ENCODE measurements around the gene PPM1H.

PPM1H gene

DNA sequence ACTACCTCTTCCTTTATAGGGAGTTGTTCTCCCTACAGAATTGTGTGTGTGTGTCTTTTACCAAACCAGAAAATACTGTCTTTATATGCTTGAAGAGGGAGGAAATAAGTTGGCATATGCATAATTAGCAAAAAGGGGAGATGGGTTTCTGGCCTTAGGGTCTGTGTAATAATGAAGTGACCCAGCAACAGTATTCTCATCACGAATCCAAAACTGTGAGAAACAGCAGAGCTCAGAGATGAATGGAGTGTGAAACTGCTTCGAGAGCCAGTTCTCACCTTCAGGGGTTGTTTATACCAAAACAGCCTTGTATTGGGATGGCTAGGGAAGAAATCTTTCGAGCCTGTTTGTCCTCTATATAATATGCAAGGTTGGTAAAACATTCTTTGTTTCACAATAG is 240.8 kb downstream of the PPM1H start:
- Histone ChIP-seq H3K27me3 (replicated peaks; ENCODE audit: control insufficient read depth, insufficient read depth, low read length) (no peaks in the 10 kb centered on the region), H3K36me3 (ENCODE audit: control insufficient read depth, insufficient read depth, low read length) (no peaks in the 10 kb centered on the region), H3K4me3 (replicated peaks; ENCODE audit: low read depth, low read length) (no peak overlapping the region)
- TF ChIP-seq, protein P1, sequence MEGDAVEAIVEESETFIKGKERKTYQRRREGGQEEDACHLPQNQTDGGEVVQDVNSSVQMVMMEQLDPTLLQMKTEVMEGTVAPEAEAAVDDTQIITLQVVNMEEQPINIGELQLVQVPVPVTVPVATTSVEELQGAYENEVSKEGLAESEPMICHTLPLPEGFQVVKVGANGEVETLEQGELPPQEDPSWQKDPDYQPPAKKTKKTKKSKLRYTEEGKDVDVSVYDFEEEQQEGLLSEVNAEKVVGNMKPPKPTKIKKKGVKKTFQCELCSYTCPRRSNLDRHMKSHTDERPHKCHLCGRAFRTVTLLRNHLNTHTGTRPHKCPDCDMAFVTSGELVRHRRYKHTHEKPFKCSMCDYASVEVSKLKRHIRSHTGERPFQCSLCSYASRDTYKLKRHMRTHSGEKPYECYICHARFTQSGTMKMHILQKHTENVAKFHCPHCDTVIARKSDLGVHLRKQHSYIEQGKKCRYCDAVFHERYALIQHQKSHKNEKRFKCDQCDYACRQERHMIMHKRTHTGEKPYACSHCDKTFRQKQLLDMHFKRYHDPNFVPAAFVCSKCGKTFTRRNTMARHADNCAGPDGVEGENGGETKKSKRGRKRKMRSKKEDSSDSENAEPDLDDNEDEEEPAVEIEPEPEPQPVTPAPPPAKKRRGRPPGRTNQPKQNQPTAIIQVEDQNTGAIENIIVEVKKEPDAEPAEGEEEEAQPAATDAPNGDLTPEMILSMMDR (IDR thresholded peaks at IDR 0.05; ENCODE audit: insufficient read depth, low read length, poor library complexity, severe bottlenecking): no peak
- no peak for DNase-seq (ENCODE audit: extremely low read depth, insufficient read length)

DNA sequence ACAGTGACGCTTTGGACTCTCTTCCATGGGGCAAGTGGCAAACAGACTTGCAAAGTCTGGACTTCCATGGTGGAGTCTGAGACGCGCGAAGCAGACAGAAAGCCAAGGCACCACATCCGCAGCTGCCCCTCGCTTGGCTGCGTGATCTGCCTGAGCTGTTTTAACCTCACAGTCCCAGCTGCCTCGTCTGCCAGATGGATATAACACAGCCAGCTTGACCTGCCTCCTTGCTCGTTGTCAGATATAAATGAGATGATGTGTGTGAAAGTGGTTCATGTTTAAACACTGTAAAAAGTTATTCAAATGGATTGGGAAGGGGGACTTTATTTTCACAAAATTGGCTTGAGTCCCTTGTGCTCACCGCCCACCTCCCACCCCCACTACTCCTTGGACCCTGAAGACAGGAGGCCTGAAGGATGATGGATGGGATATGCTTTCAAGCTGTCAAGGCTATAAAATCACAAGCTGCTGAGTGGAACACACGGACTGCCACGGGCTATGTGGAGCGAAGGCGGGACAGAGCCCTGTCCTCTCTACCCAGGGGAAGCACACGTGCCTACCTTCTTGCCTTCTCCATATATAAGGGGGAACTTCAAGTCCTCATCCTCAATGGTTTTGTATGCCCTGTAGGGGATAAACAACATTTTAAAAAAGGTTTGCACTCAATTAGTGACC is 241.4 kb downstream of the PPM1H start:
- H3K27me3 ChIP-seq (replicated peaks; ENCODE audit: control insufficient read depth, insufficient read depth, low read length): no peaks in the 10 kb centered on the region

DNA sequence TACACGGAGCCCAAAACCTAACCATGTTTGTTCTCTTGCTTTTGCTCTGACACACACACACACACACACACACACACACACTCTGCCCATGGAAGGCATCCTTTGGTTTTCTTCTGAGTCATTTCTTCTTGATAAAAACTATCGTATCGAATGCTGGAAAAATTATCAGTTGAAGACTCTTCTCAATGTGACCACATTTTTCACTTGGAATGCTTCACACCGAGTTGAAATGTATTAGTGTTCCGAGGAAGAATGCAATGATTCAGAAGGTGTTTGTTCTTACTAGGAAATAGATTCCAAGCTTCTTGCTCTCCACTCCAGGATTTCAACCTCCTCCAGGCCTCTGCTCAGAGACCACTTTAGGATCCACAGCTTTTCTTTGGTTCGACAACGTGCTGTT is 242.1 kb downstream of the PPM1H start:
- Histone ChIP-seq H3K27me3 (replicated peaks; ENCODE audit: control insufficient read depth, insufficient read depth, low read length) (no peaks in the 10 kb centered on the region), H3K36me3 (ENCODE audit: control insufficient read depth, insufficient read depth, low read length) (no peaks in the 10 kb centered on the region), H3K4me3 (replicated peaks; ENCODE audit: low read depth, low read length) (no peak overlapping the region)
- TF ChIP-seq, protein P1 (IDR thresholded peaks at IDR 0.05; ENCODE audit: insufficient read depth, low read length, poor library complexity, severe bottlenecking): no peak
- DNase-seq (ENCODE audit: extremely low read depth, insufficient read length): no peak

More for the DNA sequence above, 241.4 kb downstream of the PPM1H start:
- DNase-seq (ENCODE audit: extremely low read depth, insufficient read length): no peak
- TF ChIP-seq, protein P1 (IDR thresholded peaks at IDR 0.05; ENCODE audit: insufficient read depth, low read length, poor library complexity, severe bottlenecking): no peak
- Histone ChIP-seq H3K4me3 (replicated peaks; ENCODE audit: low read depth, low read length) (no peak overlapping the region), H3K36me3 (ENCODE audit: control insufficient read depth, insufficient read depth, low read length) (no peaks in the 10 kb centered on the region)

DNA sequence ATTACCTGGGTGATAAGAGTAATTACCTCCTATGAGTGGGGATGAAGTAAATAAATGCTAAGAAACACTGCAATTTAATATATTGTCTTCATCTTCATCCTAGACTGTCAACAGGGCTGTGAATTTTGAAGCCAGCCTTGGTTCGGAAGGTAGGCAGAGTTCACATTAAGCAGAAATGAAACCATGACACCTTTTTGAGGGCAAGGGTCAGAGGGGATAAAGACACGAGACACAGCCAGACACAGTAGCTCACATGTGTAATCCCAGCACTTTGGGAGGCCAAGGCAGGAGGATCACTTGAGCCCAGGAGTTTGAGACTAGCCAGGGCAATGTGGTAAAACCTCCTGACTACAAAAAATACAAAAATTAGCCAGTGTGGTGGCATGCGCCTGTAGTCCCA is 243.6 kb downstream of the PPM1H start:
- DNase-seq (ENCODE audit: extremely low read depth, insufficient read length): no peak
- Histone ChIP-seq H3K4me3 (replicated peaks; ENCODE audit: low read depth, low read length) (no peak overlapping the region), H3K36me3 (ENCODE audit: control insufficient read depth, insufficient read depth, low read length) (no peaks in the 10 kb centered on the region), H3K27me3 (replicated peaks; ENCODE audit: control insufficient read depth, insufficient read depth, low read length) (no peaks in the 10 kb centered on the region)
- TF ChIP-seq, protein P1 (IDR thresholded peaks at IDR 0.05; ENCODE audit: insufficient read depth, low read length, poor library complexity, severe bottlenecking): no peak

DNA sequence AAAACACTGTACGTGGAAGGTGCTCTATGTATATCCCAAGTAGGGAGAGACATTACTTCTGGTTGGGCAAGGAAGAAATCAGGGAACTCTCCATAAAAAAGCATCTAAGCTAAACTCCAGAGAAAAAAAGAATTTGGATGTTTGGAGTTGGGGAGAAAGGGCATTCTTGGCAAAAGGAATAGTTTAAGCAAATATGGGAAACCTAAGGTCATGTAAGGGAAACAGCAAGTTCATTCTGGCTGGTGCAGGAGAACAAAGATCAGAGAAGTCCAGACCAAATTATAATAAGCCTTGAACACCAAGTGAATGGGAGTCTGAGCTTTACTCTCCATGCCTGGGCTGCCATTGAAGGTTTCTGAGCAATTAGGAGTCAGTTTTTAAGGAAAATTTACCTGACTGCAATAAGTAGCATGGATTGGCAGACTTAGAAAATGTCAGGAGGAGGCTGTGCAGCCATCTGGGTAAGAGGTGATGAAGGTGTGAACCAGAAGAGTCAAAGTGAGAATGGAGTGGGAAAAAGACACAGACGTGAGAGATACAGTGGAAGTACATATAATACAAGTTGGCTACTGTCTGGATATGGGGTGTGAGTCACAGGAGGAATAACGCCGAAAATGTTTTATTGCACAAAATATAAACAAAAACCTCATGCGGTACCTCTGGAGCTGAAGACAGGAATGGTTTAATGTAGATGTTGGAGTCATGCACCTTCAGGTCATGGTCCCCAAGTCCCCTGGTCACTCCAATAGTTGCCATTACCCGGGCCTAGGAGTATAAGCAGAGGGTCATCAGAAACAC is 245.7 kb downstream of the PPM1H start:
- no peaks in the 10 kb centered on the region for H3K36me3 ChIP-seq (ENCODE audit: control insufficient read depth, insufficient read depth, low read length)
- TF ChIP-seq, protein P1 (IDR thresholded peaks at IDR 0.05; ENCODE audit: insufficient read depth, low read length, poor library complexity, severe bottlenecking): no peak
- H3K27me3 ChIP-seq (replicated peaks; ENCODE audit: control insufficient read depth, insufficient read depth, low read length): no peaks in the 10 kb centered on the region

More for the DNA sequence above, 245.7 kb downstream of the PPM1H start:
- no peak overlapping the region for H3K4me3 ChIP-seq (replicated peaks; ENCODE audit: low read depth, low read length)
- no peak for DNase-seq (ENCODE audit: extremely low read depth, insufficient read length)

Data from GM06990 (cell line).